GM18502 (cell line): ENCODE results near the gene ST8SIA6.

Experiments
- ATAC-seq: cut with Tn5 transposase; IDR thresholded peaks from one replicate; pipeline ENCODE4 v1.9.1; 2021; ENCODE audit warnings: mild to moderate bottlenecking; ENCODE audit not compliant: unreplicated experiment, poor library complexity

Gene ST8SIA6

DNA sequence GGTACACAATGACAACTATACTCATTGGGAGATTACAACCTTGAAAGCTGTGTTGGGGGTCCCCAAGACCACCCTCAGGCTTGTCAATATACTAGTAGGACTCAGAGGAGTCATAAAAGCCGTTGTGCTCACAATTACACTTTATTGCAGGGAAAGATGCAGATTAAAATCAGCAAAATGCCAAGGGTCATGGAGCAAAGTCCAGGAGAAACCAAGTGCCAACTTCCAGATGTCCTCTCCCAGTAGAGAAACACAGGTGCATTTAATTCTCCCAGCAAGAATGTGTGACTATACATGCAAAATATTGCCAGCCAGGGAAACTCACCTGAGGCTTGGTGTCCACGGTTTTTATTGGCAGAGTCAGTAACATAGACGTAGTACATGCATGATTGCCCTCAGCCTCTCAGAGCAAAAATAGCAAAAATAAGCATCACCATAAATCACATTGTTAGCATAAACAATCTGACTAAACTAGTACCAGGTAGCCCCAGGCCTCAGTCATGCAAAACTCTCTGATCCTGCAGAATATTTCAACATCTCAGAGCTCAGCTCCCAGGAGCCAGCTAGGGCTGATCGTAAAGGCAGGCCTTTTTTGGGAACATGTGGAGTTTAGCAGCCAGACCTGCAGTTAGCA lies 175.7 kb downstream of the ST8SIA6 start:
- no peak for ATAC-seq

- no peak for ATAC-seq
Observed at GRCh38 chr10:17276756-17277424, 177.5 kb downstream of the ST8SIA6 start.

DNA sequence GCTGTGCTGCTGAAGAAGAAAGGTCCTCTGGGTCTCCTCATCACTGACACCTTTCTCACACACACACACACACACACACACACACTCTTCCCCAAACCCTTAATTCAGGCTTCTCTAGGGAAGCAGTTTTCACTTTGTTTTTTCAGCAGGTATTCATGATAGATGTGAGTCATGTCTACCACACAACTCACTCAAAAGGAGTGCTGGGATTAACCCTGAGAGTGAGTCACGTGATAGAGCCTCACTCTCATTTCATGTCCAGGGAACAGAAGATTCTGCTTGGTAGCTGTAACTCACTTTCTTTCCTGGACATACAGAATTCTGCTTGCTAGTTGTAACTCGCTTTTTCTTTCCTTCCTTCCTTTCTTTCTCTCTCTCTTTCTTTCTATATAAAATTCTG lies 181.0 kb downstream of the ST8SIA6 start:
- ATAC-seq: no peak

- ATAC-seq: no peak
Observed at GRCh38 chr10:17272648-17273047, 181.7 kb downstream of the ST8SIA6 start.
